Caco-2 (cell line): ENCODE measurements around the gene TTC7B. TPM values are rescaled to one million over a fixed set of nuclear protein-coding genes. Genes with fewer than 3 reads are reported as not detected.

ENCODE experiments used
- BruUV-seq: library from RNA; stranded (reverse); fragments of 400-500 nt; replicated peaks from 2 replicates; lab custom pipeline; 2021; lab: Mats Ljungman, UMichigan
- CTCF ChIA-PET: fragments of 300-600 bp; sonication (Branson Sonifier 250); formaldehyde crosslinking; loops from one replicate; lab custom pipeline; 2022; ENCODE audit warnings: antibody characterized with exemption; lab: Charles Lee
- POLR2A ChIA-PET: fragments of 300-600 bp; sonication (Branson Sonifier 250); formaldehyde crosslinking; loops from one replicate; lab custom pipeline; 2022; ENCODE audit warnings: antibody characterized with exemption; lab: Charles Lee
- DNase-seq, 2 experiments: peaks; one replicate each; pipeline versions ENCODE4 v3.0.0 to v3.0.0-alpha.2; 2020 to 2022
- H3K27me3 ChIP-seq: replicated peaks from 2 replicates; pipeline ENCODE4 v1.6.0; 2011; ENCODE audit warnings: low read length; ENCODE audit not compliant: control insufficient read depth, insufficient read depth
- H3K36me3 ChIP-seq: 2 replicates; pipeline ENCODE4 v1.5.1; 2011; ENCODE audit warnings: low read length; ENCODE audit not compliant: control insufficient read depth, insufficient read depth
- H3K4me1 ChIP-seq: fragments of 250-450 bp; sonication (Bioruptor Pico); 2 replicates; pipeline ENCODE4 v1.5.1; 2020; ENCODE audit warnings: mild to moderate bottlenecking
- H3K4me3 ChIP-seq: 2 replicates; pipeline ENCODE4 v1.5.1; 2011; ENCODE audit warnings: low read depth, mild to moderate bottlenecking, control low read depth, low read length
- H3K9me3 ChIP-seq: fragments of 250-450 bp; sonication (Bioruptor Pico); 2 replicates; pipeline ENCODE4 v1.5.1; 2020; ENCODE audit warnings: mild to moderate bottlenecking, moderate library complexity
- H3K27ac Mint-ChIP-seq: one replicate; pipeline ENCODE4 v1.8.0; 2022; ENCODE audit warnings: mixed read lengths; ENCODE audit not compliant: unreplicated experiment
- H3K27me3 Mint-ChIP-seq: one replicate; pipeline ENCODE4 v1.8.0; 2022; ENCODE audit warnings: mixed read lengths; ENCODE audit not compliant: insufficient read depth, unreplicated experiment
- H3K36me3 Mint-ChIP-seq: one replicate; pipeline ENCODE4 v1.8.0; 2022; ENCODE audit warnings: mild to moderate bottlenecking, mixed read lengths; ENCODE audit not compliant: insufficient read depth, unreplicated experiment
- H3K4me1 Mint-ChIP-seq: one replicate; pipeline ENCODE4 v1.8.0; 2022; ENCODE audit warnings: low read depth, mixed read lengths; ENCODE audit not compliant: unreplicated experiment
- H3K4me3 Mint-ChIP-seq: one replicate; pipeline ENCODE4 v1.8.0; 2022; ENCODE audit warnings: mild to moderate bottlenecking, moderate library complexity, mixed read lengths; ENCODE audit not compliant: unreplicated experiment
- H3K9me3 Mint-ChIP-seq: one replicate; pipeline ENCODE4 v1.8.0; 2022; ENCODE audit warnings: mixed read lengths; ENCODE audit not compliant: unreplicated experiment
- CTCF ChIP-seq, 2 experiments: fragments of 200-600 bp in 1 of 2; IDR thresholded peaks; 1 replicate in 1 of 2; 2 replicates in 1 of 2; pipeline versions ENCODE4 v1.5.1 to v1.8.0; 2011 to 2022; ENCODE audit warnings: antibody characterized with exemption in 1 of 2, control low read depth in 1 of 2, inconsistent platforms in 1 of 2, low read depth in 1 of 2, low read length in 1 of 2, mild to moderate bottlenecking in 1 of 2, moderate library complexity in 1 of 2; ENCODE audit not compliant: insufficient read depth in 1 of 2, severe bottlenecking in 1 of 2, unreplicated experiment in 1 of 2
- intact Hi-C: fragments of 100-400 bp; cut with micrococcal nuclease; formaldehyde crosslinking; loops from one replicate; pipeline ENCODE4 v1.10.0; 2022; ENCODE audit not compliant: unreplicated experiment
- total RNA-seq: library from RNA; stranded (reverse); gene quantifications from 2 replicates; pipeline ENCODE4 v1.2.3, GENCODE V29; 2022

TTC7B gene
- total RNA-seq, 1 experiment from 2014 or later = 28.5 TPM

- Histone ChIP-seq H3K9me3 (no peaks in the 10 kb centered on the region), H3K4me3 (no peak overlapping the region), H3K4me1 (peaks cover 87% of the 10 kb centered on the region), H3K36me3 (no peaks in the 10 kb centered on the region), H3K27me3 (no peaks in the 10 kb centered on the region)
- intact Hi-C loops = no loop called here
- no peak for TF ChIP-seq CTCF (IDR thresholded peaks at IDR 0.05; ENCODE audit: insufficient read depth in 1 of 2, low read depth in 1 of 2, low read length in 1 of 2, severe bottlenecking in 1 of 2, unreplicated experiment in 1 of 2)
- Mint-ChIP-seq H3K27me3 (no peaks in the 10 kb centered on the region), H3K27ac (no peak overlapping the region), H3K36me3 (peaks cover 29% of the 10 kb centered on the region), H3K4me3 (no peak overlapping the region), H3K4me1 (peaks cover 53% of the 10 kb centered on the region), H3K9me3 (peaks cover 13% of the 10 kb centered on the region)
- POLR2A ChIA-PET = no interaction called here
- CTCF ChIA-PET = no interaction called here
- DNase-seq = no peak
- BruUV-seq = no TSS peak
Observed at GRCh38 chr14:90504643-90505042, 311.6 kb downstream of the TTC7B start.

GRCh38 chr14:90503582-90503981, 312.6 kb downstream of the TTC7B start:
- no peak for DNase-seq

GRCh38 chr14:90502760-90503159, 313.5 kb downstream of the TTC7B start:
- Mint-ChIP-seq H3K27me3 (no peaks in the 10 kb centered on the region), H3K4me3 (peak overlapping the region; percentile 63), H3K27ac (peak overlapping the region; percentile 96), H3K4me1 (peaks cover 44% of the 10 kb centered on the region), H3K9me3 (peaks cover 13% of the 10 kb centered on the region), H3K36me3 (peaks cover 16% of the 10 kb centered on the region)
- no peak overlapping the region for H3K4me3 ChIP-seq
- no TSS peak for BruUV-seq
- no peaks in the 10 kb centered on the region for H3K27me3 ChIP-seq
- CTCF ChIA-PET = no interaction called here
- no peaks in the 10 kb centered on the region for H3K9me3 ChIP-seq
- H3K4me1 ChIP-seq = peaks cover 72% of the 10 kb centered on the region
- no peak for TF ChIP-seq CTCF (IDR thresholded peaks at IDR 0.05; ENCODE audit: insufficient read depth in 1 of 2, low read depth in 1 of 2, low read length in 1 of 2, severe bottlenecking in 1 of 2, unreplicated experiment in 1 of 2)
- no peaks in the 10 kb centered on the region for H3K36me3 ChIP-seq
- POLR2A ChIA-PET = no interaction called here
- no peak for DNase-seq
- intact Hi-C loops = loop anchor here (1.0 to 2.0 kb wide), 3 partner anchors 10 to 170 kb away; no protein-coding TSS in a partner anchor

More at GRCh38 chr14:90503582-90503981, 312.6 kb downstream of the TTC7B start:
- Histone ChIP-seq H3K4me3 (no peak overlapping the region), H3K27me3 (no peaks in the 10 kb centered on the region), H3K36me3 (no peaks in the 10 kb centered on the region), H3K4me1 (peaks cover 80% of the 10 kb centered on the region), H3K9me3 (no peaks in the 10 kb centered on the region)
- no peak for TF ChIP-seq CTCF (IDR thresholded peaks at IDR 0.05; ENCODE audit: insufficient read depth in 1 of 2, low read depth in 1 of 2, low read length in 1 of 2, severe bottlenecking in 1 of 2, unreplicated experiment in 1 of 2)
- ChIA-PET POLR2A (no interaction called here), CTCF (no interaction called here)
- no peaks in the 10 kb centered on the region for H3K27me3 Mint-ChIP-seq
- H3K4me3 Mint-ChIP-seq = no peak overlapping the region
- peaks cover 13% of the 10 kb centered on the region for H3K9me3 Mint-ChIP-seq
- peaks cover 52% of the 10 kb centered on the region for H3K4me1 Mint-ChIP-seq
- peaks cover 20% of the 10 kb centered on the region for H3K36me3 Mint-ChIP-seq
- no TSS peak for BruUV-seq
- intact Hi-C loops = loop anchor here (2.0 kb wide), 1 partner anchor 171 kb away; no protein-coding TSS in a partner anchor
- H3K27ac Mint-ChIP-seq = no peak overlapping the region
